PFSK-1 (cell line): ENCODE results near the gene RAB6A.

ENCODE experiments used
- POLR2AphosphoS5 ChIP-seq: IDR thresholded peaks from 2 replicates; pipeline ENCODE4 v1.6.1; 2012; ENCODE audit warnings: low read depth, mild to moderate bottlenecking, control low read depth, low read length, moderate library complexity
- SIN3A ChIP-seq: IDR thresholded peaks from 2 replicates; pipeline ENCODE4 v1.6.1; 2012; ENCODE audit warnings: mild to moderate bottlenecking, low read length, moderate library complexity, borderline replicate concordance; ENCODE audit not compliant: insufficient read depth
- TAF1 ChIP-seq: IDR thresholded peaks from 2 replicates; pipeline ENCODE4 v1.6.1; 2012; ENCODE audit warnings: low read length, control low read depth, borderline replicate concordance; ENCODE audit not compliant: insufficient read depth
- TF ChIP-seq, protein P1 (sequence below), 2 experiments: IDR thresholded peaks; 2 replicates each; pipeline versions ENCODE4 v1.6.1 to v1.8.0; 2011 to 2012; ENCODE audit warnings: low read depth in 2 of 2, low read length in 2 of 2, control low read depth in 1 of 2, inconsistent platforms in 1 of 2, mild to moderate bottlenecking in 1 of 2, moderate library complexity in 1 of 2; ENCODE audit not compliant: insufficient read depth in 1 of 2

DNA sequence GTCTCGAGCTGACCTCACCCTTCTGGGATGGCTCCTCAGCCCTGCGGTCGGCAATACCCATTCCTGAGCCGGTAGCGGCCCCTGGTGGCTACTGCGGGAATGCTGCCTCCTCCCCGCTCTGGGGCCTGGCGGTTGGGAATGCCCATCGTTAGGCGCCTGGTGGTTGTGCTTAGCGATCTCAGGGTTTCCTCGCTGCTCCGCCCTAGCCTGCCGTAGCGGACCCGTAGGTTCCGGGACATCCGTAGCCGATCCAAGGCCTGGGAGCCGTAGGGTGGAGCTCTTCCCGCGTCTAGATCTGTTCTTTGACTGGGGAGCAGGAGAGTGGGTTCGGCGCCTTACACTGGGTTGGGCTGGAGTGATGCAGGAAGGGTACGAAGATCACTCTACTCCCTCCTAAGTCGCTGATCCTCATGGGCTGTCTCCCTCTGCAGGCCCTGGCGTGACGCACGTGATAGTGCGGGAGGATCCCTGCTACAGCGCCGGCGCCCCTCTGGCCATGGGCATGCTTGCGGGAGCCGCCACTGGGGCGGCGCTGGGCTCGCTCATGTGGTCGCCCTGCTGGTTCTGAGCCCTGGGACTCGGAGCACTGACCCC is 99.7 kb downstream of the RAB6A start:
- TF ChIP-seq, protein P1, sequence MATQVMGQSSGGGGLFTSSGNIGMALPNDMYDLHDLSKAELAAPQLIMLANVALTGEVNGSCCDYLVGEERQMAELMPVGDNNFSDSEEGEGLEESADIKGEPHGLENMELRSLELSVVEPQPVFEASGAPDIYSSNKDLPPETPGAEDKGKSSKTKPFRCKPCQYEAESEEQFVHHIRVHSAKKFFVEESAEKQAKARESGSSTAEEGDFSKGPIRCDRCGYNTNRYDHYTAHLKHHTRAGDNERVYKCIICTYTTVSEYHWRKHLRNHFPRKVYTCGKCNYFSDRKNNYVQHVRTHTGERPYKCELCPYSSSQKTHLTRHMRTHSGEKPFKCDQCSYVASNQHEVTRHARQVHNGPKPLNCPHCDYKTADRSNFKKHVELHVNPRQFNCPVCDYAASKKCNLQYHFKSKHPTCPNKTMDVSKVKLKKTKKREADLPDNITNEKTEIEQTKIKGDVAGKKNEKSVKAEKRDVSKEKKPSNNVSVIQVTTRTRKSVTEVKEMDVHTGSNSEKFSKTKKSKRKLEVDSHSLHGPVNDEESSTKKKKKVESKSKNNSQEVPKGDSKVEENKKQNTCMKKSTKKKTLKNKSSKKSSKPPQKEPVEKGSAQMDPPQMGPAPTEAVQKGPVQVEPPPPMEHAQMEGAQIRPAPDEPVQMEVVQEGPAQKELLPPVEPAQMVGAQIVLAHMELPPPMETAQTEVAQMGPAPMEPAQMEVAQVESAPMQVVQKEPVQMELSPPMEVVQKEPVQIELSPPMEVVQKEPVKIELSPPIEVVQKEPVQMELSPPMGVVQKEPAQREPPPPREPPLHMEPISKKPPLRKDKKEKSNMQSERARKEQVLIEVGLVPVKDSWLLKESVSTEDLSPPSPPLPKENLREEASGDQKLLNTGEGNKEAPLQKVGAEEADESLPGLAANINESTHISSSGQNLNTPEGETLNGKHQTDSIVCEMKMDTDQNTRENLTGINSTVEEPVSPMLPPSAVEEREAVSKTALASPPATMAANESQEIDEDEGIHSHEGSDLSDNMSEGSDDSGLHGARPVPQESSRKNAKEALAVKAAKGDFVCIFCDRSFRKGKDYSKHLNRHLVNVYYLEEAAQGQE (IDR thresholded peaks at IDR 0.05; ENCODE audit: insufficient read depth in 1 of 2, low read depth in 2 of 2, low read length in 2 of 2) = no peak
- no peak for TF ChIP-seq SIN3A
- TF ChIP-seq POLR2AphosphoS5 = no peak
- no peak for TF ChIP-seq TAF1
